22Rv1 (cell line): ENCODE measurements around the gene SLC6A2.

ENCODE experiments used
- CTCF ChIP-seq: fragments of 450-650 bp; IDR thresholded peaks from 2 replicates; pipeline ENCODE4 v1.5.1; 2017; ENCODE audit warnings: mild to moderate bottlenecking
- ZFX ChIP-seq: fragments of 450-650 bp; IDR thresholded peaks from 2 replicates; pipeline ENCODE4 v1.6.1; 2017; ENCODE audit warnings: antibody characterized with exemption, borderline replicate concordance

GRCh38 chr16:55687802-55688201 is 32.0 kb downstream of the SLC6A2 start:
- TF ChIP-seq CTCF (no peak), ZFX (no peak)
